ENCODE results near the gene A4GALT.
A peak's percentile ranks its signal among the peaks of the same experiment; 100 is the strongest.

The A4GALT gene

GRCh38 chr22:42644422-42645340, 76.0 kb downstream of the A4GALT start:
- ATAC-seq: no peak
- TF ChIP-seq, protein P1, sequence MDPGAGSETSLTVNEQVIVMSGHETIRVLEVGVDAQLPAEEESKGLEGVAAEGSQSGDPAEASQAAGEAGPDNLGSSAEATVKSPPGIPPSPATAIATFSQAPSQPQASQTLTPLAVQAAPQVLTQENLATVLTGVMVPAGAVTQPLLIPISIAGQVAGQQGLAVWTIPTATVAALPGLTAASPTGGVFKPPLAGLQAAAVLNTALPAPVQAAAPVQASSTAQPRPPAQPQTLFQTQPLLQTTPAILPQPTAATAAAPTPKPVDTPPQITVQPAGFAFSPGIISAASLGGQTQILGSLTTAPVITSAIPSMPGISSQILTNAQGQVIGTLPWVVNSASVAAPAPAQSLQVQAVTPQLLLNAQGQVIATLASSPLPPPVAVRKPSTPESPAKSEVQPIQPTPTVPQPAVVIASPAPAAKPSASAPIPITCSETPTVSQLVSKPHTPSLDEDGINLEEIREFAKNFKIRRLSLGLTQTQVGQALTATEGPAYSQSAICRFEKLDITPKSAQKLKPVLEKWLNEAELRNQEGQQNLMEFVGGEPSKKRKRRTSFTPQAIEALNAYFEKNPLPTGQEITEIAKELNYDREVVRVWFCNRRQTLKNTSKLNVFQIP (CRISPR knock-in tag; IDR thresholded peaks at IDR 0.05; ENCODE audit: borderline replicate concordance, low read depth): no peak
- TF ChIP-seq ZFP3 (CRISPR knock-in tag; IDR thresholded peaks at IDR 0.05) (peak; percentile 76), PPARA (CRISPR knock-in tag; IDR thresholded peaks at IDR 0.05; ENCODE audit: borderline replicate concordance) (no peak), ARNTL (CRISPR knock-in tag; IDR thresholded peaks at IDR 0.05; ENCODE audit: borderline replicate concordance, low read depth) (no peak)

DNA sequence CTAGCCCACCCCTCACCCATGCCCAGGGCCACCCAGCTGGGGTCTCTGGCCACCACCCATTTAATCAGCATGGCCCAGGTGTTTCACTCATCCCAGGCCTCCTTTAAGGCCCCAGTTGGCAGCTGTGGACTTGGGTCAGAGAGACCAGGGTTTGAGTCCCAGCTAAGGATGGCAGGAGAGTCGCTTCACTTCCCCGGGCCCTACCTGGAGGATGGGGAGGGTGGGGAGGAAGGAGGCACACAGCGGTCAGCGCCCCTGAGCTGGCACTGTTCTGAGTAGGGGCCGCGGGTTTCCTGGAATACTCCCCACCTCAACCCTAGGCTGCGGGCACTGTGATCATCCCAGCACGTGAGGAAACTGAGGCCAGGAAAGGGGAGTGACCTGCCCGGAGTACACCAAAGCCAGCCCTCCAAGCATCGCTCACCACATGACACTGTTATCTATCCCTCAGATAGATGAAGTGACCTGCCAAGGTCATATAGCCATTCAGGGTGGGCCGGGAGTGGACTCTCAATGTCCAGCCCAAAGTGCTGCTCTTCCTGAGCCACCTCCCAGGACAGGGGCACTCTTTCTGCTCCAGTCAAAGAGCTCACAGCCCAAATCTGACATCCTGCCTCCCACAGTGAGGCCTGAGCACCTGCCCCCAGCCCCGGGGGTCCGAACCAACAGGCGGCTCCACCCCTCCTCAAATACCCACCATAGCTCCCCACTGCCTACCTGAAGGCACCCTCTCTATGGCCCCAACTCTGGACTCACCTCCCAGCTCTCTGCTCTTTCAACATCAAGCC, 76.8 kb downstream of the A4GALT start:
- TF ChIP-seq ARNTL (CRISPR knock-in tag; IDR thresholded peaks at IDR 0.05; ENCODE audit: borderline replicate concordance, low read depth): no peak
- TF ChIP-seq SNAI2 (CRISPR knock-in tag; IDR thresholded peaks at IDR 0.05): no peak
- TF ChIP-seq, protein P2, sequence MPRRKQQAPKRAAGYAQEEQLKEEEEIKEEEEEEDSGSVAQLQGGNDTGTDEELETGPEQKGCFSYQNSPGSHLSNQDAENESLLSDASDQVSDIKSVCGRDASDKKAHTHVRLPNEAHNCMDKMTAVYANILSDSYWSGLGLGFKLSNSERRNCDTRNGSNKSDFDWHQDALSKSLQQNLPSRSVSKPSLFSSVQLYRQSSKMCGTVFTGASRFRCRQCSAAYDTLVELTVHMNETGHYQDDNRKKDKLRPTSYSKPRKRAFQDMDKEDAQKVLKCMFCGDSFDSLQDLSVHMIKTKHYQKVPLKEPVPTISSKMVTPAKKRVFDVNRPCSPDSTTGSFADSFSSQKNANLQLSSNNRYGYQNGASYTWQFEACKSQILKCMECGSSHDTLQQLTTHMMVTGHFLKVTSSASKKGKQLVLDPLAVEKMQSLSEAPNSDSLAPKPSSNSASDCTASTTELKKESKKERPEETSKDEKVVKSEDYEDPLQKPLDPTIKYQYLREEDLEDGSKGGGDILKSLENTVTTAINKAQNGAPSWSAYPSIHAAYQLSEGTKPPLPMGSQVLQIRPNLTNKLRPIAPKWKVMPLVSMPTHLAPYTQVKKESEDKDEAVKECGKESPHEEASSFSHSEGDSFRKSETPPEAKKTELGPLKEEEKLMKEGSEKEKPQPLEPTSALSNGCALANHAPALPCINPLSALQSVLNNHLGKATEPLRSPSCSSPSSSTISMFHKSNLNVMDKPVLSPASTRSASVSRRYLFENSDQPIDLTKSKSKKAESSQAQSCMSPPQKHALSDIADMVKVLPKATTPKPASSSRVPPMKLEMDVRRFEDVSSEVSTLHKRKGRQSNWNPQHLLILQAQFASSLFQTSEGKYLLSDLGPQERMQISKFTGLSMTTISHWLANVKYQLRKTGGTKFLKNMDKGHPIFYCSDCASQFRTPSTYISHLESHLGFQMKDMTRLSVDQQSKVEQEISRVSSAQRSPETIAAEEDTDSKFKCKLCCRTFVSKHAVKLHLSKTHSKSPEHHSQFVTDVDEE (CRISPR knock-in tag; IDR thresholded peaks at IDR 0.05): no peak
- TF ChIP-seq CSRNP3 (CRISPR knock-in tag; IDR thresholded peaks at IDR 0.05): no peak
- no peak for TF ChIP-seq BACH2 (CRISPR knock-in tag; IDR thresholded peaks at IDR 0.05; ENCODE audit: borderline replicate concordance)
- TF ChIP-seq GLIS3 (CRISPR knock-in tag; IDR thresholded peaks at IDR 0.05): no peak
- TF ChIP-seq OSR1 (CRISPR knock-in tag; IDR thresholded peaks at IDR 0.05): no peak
- no peak for TF ChIP-seq PPARA (CRISPR knock-in tag; IDR thresholded peaks at IDR 0.05; ENCODE audit: borderline replicate concordance)
- TF ChIP-seq, protein P1 (CRISPR knock-in tag; IDR thresholded peaks at IDR 0.05; ENCODE audit: borderline replicate concordance, low read depth): no peak
- no peak for TF ChIP-seq TOX (CRISPR knock-in tag; IDR thresholded peaks at IDR 0.05; ENCODE audit: borderline replicate concordance)
- TF ChIP-seq ZNF565 (CRISPR knock-in tag; conservative IDR thresholded peaks at IDR 0.05; ENCODE audit: low read depth): no peak
- TF ChIP-seq, protein P3, sequence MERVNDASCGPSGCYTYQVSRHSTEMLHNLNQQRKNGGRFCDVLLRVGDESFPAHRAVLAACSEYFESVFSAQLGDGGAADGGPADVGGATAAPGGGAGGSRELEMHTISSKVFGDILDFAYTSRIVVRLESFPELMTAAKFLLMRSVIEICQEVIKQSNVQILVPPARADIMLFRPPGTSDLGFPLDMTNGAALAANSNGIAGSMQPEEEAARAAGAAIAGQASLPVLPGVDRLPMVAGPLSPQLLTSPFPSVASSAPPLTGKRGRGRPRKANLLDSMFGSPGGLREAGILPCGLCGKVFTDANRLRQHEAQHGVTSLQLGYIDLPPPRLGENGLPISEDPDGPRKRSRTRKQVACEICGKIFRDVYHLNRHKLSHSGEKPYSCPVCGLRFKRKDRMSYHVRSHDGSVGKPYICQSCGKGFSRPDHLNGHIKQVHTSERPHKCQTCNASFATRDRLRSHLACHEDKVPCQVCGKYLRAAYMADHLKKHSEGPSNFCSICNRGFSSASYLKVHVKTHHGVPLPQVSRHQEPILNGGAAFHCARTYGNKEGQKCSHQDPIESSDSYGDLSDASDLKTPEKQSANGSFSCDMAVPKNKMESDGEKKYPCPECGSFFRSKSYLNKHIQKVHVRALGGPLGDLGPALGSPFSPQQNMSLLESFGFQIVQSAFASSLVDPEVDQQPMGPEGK (CRISPR knock-in tag; IDR thresholded peaks at IDR 0.05; ENCODE audit: borderline replicate concordance): no peak
- no peak for TF ChIP-seq CSDC2 (CRISPR knock-in tag; IDR thresholded peaks at IDR 0.05)
- ATAC-seq: no peak

- TF ChIP-seq, protein P3 (CRISPR knock-in tag; IDR thresholded peaks at IDR 0.05; ENCODE audit: borderline replicate concordance): no peak
- TF ChIP-seq TOX (CRISPR knock-in tag; IDR thresholded peaks at IDR 0.05; ENCODE audit: borderline replicate concordance): no peak
- no peak for TF ChIP-seq ZNF70 (CRISPR knock-in tag; IDR thresholded peaks at IDR 0.05)
- TF ChIP-seq ESRRG (CRISPR knock-in tag; IDR thresholded peaks at IDR 0.05): no peak
- no peak for TF ChIP-seq CSRNP3 (CRISPR knock-in tag; IDR thresholded peaks at IDR 0.05)
- no peak for ATAC-seq
Observed at GRCh38 chr22:42642806-42643633, 77.7 kb downstream of the A4GALT start.

All from SK-N-SH treated with all-trans-retinoic acid at 6 μM for 48 hours (cell line).